22Rv1 (cell line): ENCODE data around the gene FBXL19.

Experiments used
- H3K27ac ChIP-seq: fragments of 450-650 bp; 2 replicates; pipeline ENCODE4 v1.5.1; 2017
- CTCF ChIP-seq: fragments of 450-650 bp; IDR thresholded peaks from 2 replicates; pipeline ENCODE4 v1.5.1; 2017; ENCODE audit warnings: mild to moderate bottlenecking
- ZFX ChIP-seq: fragments of 450-650 bp; IDR thresholded peaks from 2 replicates; pipeline ENCODE4 v1.6.1; 2017; ENCODE audit warnings: antibody characterized with exemption, borderline replicate concordance

FBXL19 gene

GRCh38 chr16:30925632-30925987 is 2.2 kb downstream of the FBXL19 start:
- TF ChIP-seq ZFX (no peak), CTCF (no peak)

GRCh38 chr16:30925995-30926811 is 2.8 kb downstream of the FBXL19 start:
- TF ChIP-seq CTCF: no peak
- no peak for TF ChIP-seq ZFX
- no peak overlapping the region for H3K27ac ChIP-seq

More at GRCh38 chr16:30925632-30925987, 2.2 kb downstream of the FBXL19 start:
- H3K27ac ChIP-seq: no peak overlapping the region

GRCh38 chr16:30926937-30927788 is 3.8 kb downstream of the FBXL19 start:
- TF ChIP-seq CTCF (no peak), ZFX (no peak)
- H3K27ac ChIP-seq: no peak overlapping the region

GRCh38 chr16:30927789-30928378 is 4.5 kb downstream of the FBXL19 start:
- TF ChIP-seq ZFX: no peak
- no peak for TF ChIP-seq CTCF
- no peak overlapping the region for H3K27ac ChIP-seq

- H3K27ac ChIP-seq: no peak overlapping the region
- TF ChIP-seq ZFX (no peak), CTCF (no peak)
Observed at GRCh38 chr16:30928390-30928789, 5.0 kb downstream of the FBXL19 start.

GRCh38 chr16:30929167-30929566 is 5.8 kb downstream of the FBXL19 start:
- no peak for TF ChIP-seq ZFX
- TF ChIP-seq CTCF: no peak
- H3K27ac ChIP-seq: no peak overlapping the region
